A673 (cell line): ENCODE measurements around the gene MIEF2.

ENCODE experiments used
- CTCF ChIP-seq: fragments of 300-800, 200-600 bp; sonication (generic); conservative IDR thresholded peaks from 2 replicates; pipeline ENCODE4 v1.5.1; 2017; ENCODE audit warnings: low read depth, mild to moderate bottlenecking, antibody characterized with exemption, low read length, moderate library complexity, mixed read lengths
- EZH2 ChIP-seq: fragments of 200-600 bp; sonication (generic); IDR thresholded peaks from 2 replicates; pipeline ENCODE4 v1.6.1; 2017; ENCODE audit warnings: borderline replicate concordance, low read depth, mild to moderate bottlenecking, mixed read lengths, antibody characterized with exemption, low read length; ENCODE audit not compliant: poor library complexity, severe bottlenecking

GRCh38 chr17:18314731-18315561, 54.5 kb downstream of the MIEF2 start, which contains the start of the genes SMCR8 and TOP3A:
- TF ChIP-seq CTCF = no peak
- no peak for TF ChIP-seq EZH2
